HG02973 (cell line): Measurements from ENCODE around the gene FCHSD2.
"Not testable (repeated sequence)": the region's sequence is repeated elsewhere in the genome, so short reads cannot be mapped to it uniquely, and the experiment has no call there.

Experiments
- ATAC-seq: cut with Tn5 transposase; IDR thresholded peaks from one replicate; pipeline ENCODE4 v1.9.1; 2021; ENCODE audit warnings: moderate library complexity; ENCODE audit not compliant: unreplicated experiment

Gene FCHSD2

GRCh38 chr11:72897506-72897905 is 244.6 kb downstream of the FCHSD2 start:
- no peak for ATAC-seq

DNA sequence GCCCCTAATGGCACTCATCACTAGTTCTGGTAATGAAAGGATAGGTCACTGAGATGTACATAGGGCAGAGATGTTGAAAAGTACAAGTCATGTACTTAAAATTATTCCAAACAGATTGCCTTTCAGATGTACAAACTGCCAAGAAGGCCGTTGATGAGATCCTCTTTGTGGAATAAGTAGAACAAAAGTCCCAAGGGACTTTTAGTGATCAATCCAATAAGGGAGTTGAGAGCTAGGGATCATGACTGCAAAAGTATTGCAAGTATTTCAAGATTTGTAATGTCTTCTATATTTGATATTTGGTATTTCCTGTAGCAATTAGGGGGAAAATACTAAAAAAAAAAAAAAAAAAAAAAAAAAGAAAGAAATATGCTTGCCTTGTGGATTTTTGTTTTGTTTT is 245.7 kb downstream of the FCHSD2 start:
- no peak for ATAC-seq

DNA sequence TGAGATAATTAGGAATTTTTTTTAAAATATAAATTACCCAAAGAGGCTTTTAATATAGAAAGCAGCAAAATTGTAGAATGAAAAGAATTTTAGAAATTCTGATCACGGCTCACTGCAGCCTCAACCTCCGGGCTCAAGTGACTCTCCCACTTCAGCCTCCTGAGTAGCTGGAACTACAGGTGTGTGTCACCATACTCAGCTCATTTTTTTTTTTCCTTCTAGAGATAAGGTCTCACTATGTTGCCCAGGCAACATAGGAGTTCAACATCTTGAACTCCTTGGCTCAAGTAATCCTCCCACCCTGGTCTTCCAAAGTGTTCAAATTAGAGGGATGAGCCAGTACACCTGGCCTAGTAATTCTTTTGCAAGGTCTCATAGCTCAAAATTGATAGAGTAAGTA is 251.2 kb downstream of the FCHSD2 start:
- ATAC-seq, result no peak

DNA sequence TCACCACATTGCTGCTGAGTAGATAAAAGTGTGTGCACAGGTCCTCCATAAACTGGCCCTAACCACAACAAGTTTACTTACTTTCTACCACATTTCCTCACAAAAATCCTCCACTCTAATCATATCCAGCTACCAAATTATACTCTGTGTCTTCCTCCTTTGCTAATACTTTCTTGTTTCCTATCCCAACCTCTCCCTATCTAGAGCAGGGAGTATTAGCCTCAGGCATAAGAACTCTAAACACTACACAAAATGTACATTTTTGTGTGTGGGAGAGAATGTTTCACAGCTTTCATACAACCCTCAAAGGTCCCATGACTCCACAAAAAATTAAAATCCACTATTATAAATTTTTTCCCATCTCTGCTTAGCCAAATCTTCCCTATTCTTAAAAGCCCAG is 255.5 kb downstream of the FCHSD2 start:
- no peak for ATAC-seq

- ATAC-seq, result no peak
Measured at GRCh38 chr11:72885749-72886609, 256.1 kb downstream of the FCHSD2 start.

GRCh38 chr11:72876147-72876546 is 266.0 kb downstream of the FCHSD2 start:
- ATAC-seq, result no peak

GRCh38 chr11:72875736-72876135 is 266.4 kb downstream of the FCHSD2 start:
- ATAC-seq, result no peak

GRCh38 chr11:72872012-72872411 is 270.1 kb downstream of the FCHSD2 start:
- no peak for ATAC-seq

DNA sequence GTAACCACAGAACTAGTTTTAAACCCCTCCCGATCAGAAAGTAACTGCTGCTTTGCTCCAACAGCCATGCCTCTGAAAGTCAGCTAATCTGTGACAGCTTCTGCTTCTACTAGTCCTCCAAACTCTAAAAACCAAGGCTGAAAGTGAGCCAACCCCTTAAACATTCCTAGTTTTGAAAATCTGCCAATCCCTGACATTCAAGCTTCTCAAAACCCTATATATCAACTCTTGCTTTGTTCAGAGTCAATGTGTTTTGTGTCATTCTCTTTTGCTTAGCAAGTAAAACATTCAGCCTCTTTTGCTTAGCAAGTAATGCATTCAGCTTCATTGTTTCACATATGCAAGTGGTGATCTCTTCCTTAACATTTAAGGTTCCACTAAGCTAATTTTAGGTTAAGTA is 271.0 kb downstream of the FCHSD2 start:
- ATAC-seq, result no peak

GRCh38 chr11:72869831-72870230 is 272.3 kb downstream of the FCHSD2 start:
- no peak for ATAC-seq

DNA sequence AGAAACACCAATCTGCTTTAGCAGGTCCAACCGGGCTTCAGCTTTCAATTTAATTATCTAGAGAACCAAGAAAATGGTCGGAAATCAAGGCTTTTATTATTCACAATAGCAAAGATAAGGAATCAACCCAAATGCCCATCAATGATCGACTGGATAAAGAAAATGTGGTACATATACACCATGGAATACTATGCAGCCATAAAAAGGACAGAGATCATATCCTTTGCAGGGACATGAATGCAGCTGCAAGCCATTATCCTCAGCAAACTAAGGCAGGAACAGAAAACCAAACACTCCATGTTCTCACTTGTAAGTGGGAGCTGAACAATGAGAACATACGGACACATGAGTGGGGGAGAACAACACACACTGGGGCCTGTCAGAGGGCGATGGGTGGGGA is 274.1 kb downstream of the FCHSD2 start:
- no peak for ATAC-seq

DNA sequence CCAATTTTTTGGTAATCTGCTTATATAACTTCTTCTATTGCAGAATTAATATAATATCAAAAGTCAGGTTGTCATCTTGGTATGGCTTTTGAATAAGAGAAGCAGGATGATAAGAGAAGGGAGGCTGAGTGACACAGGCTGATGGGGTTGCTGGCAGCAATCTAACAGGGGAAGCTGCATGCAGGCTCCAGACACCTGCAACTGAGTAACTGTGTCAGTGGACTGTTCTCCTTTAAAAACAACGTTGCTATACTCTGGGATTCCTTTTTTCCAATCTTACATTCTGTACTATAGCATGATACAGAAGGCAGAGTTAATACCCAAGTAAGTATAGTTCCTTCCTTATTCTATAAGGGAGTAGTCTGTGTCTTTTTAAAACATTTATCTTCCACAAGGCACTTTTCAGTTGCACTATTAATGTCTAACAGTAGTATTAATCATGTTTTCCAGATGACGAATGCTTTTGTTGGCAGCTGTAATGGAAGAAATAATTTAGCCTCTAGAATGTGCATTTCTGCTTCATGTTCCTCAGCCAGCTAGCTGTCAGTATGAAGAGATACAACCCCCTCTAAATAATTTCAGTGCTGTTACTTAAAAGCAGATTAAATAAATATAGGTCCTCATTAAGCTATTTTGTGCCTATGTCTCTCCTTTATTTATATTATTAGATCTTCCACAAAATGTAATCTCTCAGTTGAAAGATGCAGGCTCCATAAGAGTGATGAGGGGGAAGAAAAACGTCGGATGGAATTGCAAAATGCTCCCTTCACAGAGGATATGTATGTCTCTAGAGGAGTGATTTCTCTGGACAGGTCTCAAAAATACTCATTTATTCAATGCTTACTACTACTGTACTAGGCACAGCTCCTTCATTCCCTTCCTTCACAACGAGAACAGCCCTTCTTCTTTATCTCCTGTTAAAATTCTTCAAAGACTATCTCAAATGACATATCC is 277.1 kb downstream of the FCHSD2 start:
- no peak for ATAC-seq

DNA sequence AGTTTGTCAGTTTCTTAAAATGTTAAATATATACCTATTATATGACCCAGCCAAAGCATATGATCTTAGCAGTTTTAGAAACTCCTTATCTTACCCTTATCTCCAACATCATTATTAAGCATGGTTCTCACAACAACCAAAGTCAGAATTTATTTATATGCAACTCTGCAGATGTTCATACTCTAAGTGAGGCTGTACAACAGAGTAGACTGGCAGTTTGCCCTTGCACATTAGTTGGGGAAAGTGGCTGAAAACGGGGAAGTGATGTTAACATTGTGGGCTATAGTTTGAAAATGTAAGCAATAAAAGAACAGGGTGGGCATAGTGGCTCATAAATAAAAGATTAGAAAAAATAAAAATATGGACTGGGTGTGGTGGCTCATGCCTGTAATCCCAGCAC is 278.2 kb downstream of the FCHSD2 start:
- ATAC-seq, result no peak

DNA sequence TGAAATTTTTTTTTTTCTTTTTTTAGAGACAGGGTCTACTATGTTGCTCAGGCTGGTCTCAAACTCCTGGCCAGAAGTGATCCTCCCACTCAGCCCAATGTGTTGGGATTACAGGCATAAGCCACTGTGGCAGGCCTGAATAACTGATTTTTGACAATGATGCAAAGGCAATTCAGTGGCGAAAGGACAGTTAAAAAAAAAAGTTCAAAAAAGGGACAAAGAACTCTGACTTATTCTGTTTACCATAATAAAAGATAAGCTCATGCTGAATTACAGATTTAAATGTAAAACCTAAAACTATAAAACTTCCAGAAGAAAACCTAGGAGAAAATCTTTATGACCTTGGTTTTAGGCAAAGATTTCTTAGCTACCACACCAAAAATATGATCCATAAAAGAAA is 279.0 kb downstream of the FCHSD2 start:
- no peak for ATAC-seq

DNA sequence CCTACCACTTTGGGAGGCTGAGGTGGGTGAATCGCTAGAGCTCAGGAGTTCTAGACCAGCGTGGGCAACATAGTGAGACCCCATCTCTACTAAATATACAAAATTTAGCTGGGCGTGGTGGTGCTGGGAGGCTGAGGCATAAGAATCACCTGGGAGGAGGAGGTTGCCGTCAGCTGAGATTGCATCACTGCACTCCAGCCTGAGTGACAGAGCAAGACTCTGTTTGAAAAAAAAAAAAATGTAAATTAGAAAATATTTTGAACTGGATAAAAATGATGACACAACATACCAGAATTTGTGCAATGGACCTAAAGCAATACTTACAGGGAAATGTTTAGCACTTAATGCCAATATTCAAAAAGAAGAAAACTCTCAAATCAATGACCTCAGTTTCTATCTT is 281.5 kb downstream of the FCHSD2 start:
- ATAC-seq, result no peak

DNA sequence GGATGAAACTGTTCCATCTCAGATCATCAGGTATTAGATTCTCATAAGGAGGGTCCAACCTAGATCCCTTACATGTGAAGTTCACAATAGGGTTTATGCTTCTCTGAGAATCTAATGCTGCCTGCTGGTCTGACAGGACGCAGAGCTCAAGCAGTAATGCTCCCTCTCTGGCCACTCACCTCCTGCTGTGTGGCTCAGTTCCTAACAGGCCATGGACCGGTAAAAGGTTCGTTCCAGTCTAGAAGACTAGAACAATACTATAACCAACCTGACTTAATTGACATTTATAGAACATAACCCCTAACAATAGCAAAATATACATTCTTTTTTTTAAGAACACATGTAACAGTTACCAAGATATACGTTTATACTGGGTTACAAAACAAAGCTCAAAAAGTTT is 282.1 kb downstream of the FCHSD2 start:
- no peak for ATAC-seq

- ATAC-seq, result no peak
Measured at GRCh38 chr11:72859126-72859525, 283.0 kb downstream of the FCHSD2 start.

GRCh38 chr11:72858267-72858666 is 283.9 kb downstream of the FCHSD2 start:
- ATAC-seq, result not testable (repeated sequence)

GRCh38 chr11:72856551-72857345 is 285.4 kb downstream of the FCHSD2 start:
- no peak for ATAC-seq

DNA sequence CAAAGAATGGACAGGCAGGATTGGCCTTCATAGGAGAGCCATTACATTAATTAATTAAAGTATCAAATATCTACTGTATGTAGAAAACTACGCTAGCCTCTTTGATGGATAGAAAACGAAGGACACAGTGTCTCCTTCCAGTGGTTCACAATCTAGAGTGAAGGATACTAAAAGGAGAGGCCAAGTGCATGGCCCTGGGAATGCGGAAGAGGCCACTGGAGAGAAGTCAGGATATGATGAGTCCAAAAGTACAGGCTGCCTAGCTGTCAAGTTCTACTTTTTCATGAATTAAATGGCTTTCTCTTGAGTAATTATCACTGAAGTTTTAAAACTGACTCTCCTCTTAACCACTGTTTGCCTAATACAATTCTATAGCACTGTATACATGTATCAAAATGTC is 286.1 kb downstream of the FCHSD2 start:
- ATAC-seq, result no peak

- ATAC-seq, result no peak
Measured at GRCh38 chr11:72851726-72852125, 290.4 kb downstream of the FCHSD2 start.
